H9 (cell line): ENCODE data around the gene IL26. TPM values are rescaled to one million over a fixed set of nuclear protein-coding genes. Genes with fewer than 3 reads are reported as not detected.

Source experiments
- DNase-seq: peaks from one replicate; pipeline ENCODE4 v3.0.0-alpha.2; 2017
- H2AFZ ChIP-seq: one replicate; pipeline ENCODE4 v1.6.1; 2013; ENCODE audit warnings: mild to moderate bottlenecking, low read length, control low read depth, moderate library complexity
- H2AK5ac ChIP-seq: 2 replicates; pipeline ENCODE4 v1.6.1; 2013; ENCODE audit warnings: low read length, control low read depth, mixed read lengths; ENCODE audit not compliant: insufficient read length
- H2BK120ac ChIP-seq: one replicate; pipeline ENCODE4 v1.6.1; 2013; ENCODE audit warnings: low read depth, mild to moderate bottlenecking, low read length, control low read depth, inconsistent platforms; ENCODE audit not compliant: poor library complexity, severe bottlenecking
- H2BK12ac ChIP-seq: 2 replicates; pipeline ENCODE4 v1.6.1; 2013; ENCODE audit warnings: low read length, control low read depth, mixed read lengths, low read depth; ENCODE audit not compliant: insufficient read length
- H2BK15ac ChIP-seq: 2 replicates; pipeline ENCODE4 v1.6.1; 2013; ENCODE audit warnings: low read depth, low read length, control low read depth
- H2BK20ac ChIP-seq: one replicate; pipeline ENCODE4 v1.6.1; 2013; ENCODE audit warnings: low read depth, mild to moderate bottlenecking, low read length, control low read depth, inconsistent platforms; ENCODE audit not compliant: poor library complexity, severe bottlenecking
- H2BK5ac ChIP-seq: 2 replicates; pipeline ENCODE4 v1.6.1; 2013; ENCODE audit warnings: low read length, control low read depth, mixed read lengths; ENCODE audit not compliant: insufficient read length
- H3K14ac ChIP-seq: 2 replicates; pipeline ENCODE4 v1.6.1; 2013; ENCODE audit warnings: low read length, control low read depth; ENCODE audit not compliant: insufficient read depth
- H3K18ac ChIP-seq: 2 replicates; pipeline ENCODE4 v1.6.1; 2013; ENCODE audit warnings: low read depth, mild to moderate bottlenecking, mixed read lengths, low read length, control low read depth; ENCODE audit not compliant: insufficient read length
- H3K23ac ChIP-seq: 2 replicates; pipeline ENCODE4 v1.6.1; 2013; ENCODE audit warnings: low read length, control low read depth, mixed read lengths, low read depth; ENCODE audit not compliant: insufficient read length
- H3K23me2 ChIP-seq: 2 replicates; pipeline ENCODE4 v1.6.1; 2013; ENCODE audit warnings: low read depth, mild to moderate bottlenecking, mixed read lengths, low read length, control low read depth; ENCODE audit not compliant: insufficient read length, poor library complexity, severe bottlenecking
- H3K27ac ChIP-seq: 2 replicates; pipeline ENCODE4 v1.5.1; 2013; ENCODE audit warnings: low read length, control low read depth, mixed read lengths, low read depth; ENCODE audit not compliant: insufficient read length
- H3K27me3 ChIP-seq: 2 replicates; pipeline ENCODE4 v1.6.1; 2013; ENCODE audit warnings: low read length, control low read depth, inconsistent platforms; ENCODE audit not compliant: insufficient read depth
- H3K4ac ChIP-seq: 2 replicates; pipeline ENCODE4 v1.6.1; 2013; ENCODE audit warnings: low read depth, mild to moderate bottlenecking, control low read depth, inconsistent platforms, low read length, moderate library complexity
- H3K4me1 ChIP-seq: 2 replicates; pipeline ENCODE4 v1.6.1; 2013; ENCODE audit warnings: low read length, control low read depth, inconsistent platforms; ENCODE audit not compliant: insufficient read depth
- H3K4me2 ChIP-seq: 2 replicates; pipeline ENCODE4 v1.6.1; 2013; ENCODE audit warnings: low read length, control low read depth, mixed read lengths; ENCODE audit not compliant: insufficient read length, insufficient read depth
- H3K56ac ChIP-seq: 2 replicates; pipeline ENCODE4 v1.6.1; 2013; ENCODE audit warnings: low read depth, mild to moderate bottlenecking, mixed read lengths, low read length, control low read depth; ENCODE audit not compliant: insufficient read length
- H3K79me1 ChIP-seq: 2 replicates; pipeline ENCODE4 v1.6.1; 2013; ENCODE audit warnings: low read depth, mild to moderate bottlenecking, moderate library complexity, low read length, control low read depth, inconsistent platforms; ENCODE audit not compliant: insufficient read depth, poor library complexity, severe bottlenecking
- H3K79me2 ChIP-seq: 2 replicates; pipeline ENCODE4 v1.6.1; 2013; ENCODE audit warnings: low read length, control low read depth, inconsistent platforms; ENCODE audit not compliant: insufficient read depth
- H3K9ac ChIP-seq: 2 replicates; pipeline ENCODE4 v1.6.1; 2013; ENCODE audit warnings: low read length, control low read depth, mixed read lengths; ENCODE audit not compliant: insufficient read length; ENCODE audit errors: extremely low read depth
- H3K9me3 ChIP-seq: one replicate; pipeline ENCODE4 v1.6.1; 2013; ENCODE audit warnings: low read depth, low read length, inconsistent platforms; ENCODE audit not compliant: control insufficient read depth
- H3T11ph ChIP-seq: one replicate; pipeline ENCODE4 v1.6.1; 2013; ENCODE audit warnings: mild to moderate bottlenecking, low read length, control low read depth, inconsistent platforms
- H4K20me1 ChIP-seq: one replicate; pipeline ENCODE4 v1.6.1; 2013; ENCODE audit not compliant: control insufficient read depth, insufficient read length, insufficient read depth
- H4K5ac ChIP-seq: 2 replicates; pipeline ENCODE4 v1.6.1; 2013; ENCODE audit warnings: low read depth, mild to moderate bottlenecking, mixed read lengths, low read length, control low read depth; ENCODE audit not compliant: insufficient read length
- H4K8ac ChIP-seq: replicated peaks from 2 replicates; pipeline ENCODE4 v1.6.1; 2013; ENCODE audit warnings: low read length, control low read depth, mixed read lengths, low read depth; ENCODE audit not compliant: insufficient read length
- H4K91ac ChIP-seq: 2 replicates; pipeline ENCODE4 v1.6.1; 2013; ENCODE audit warnings: low read depth, mild to moderate bottlenecking, moderate library complexity, mixed read lengths, low read length, control low read depth; ENCODE audit not compliant: insufficient read length
- H3K27ac Mint-ChIP-seq, 3 experiments: 2 replicates in 2 of 3; 3 replicates in 1 of 3; pipeline ENCODE4 v1.8.0; 2020 to 2021; ENCODE audit warnings: mixed read lengths in 3 of 3, mild to moderate bottlenecking in 1 of 3, moderate library complexity in 1 of 3
- H3K27me3 Mint-ChIP-seq: 2 replicates; pipeline ENCODE4 v1.8.0; 2021; ENCODE audit warnings: low read depth, mild to moderate bottlenecking, moderate library complexity, mixed read lengths
- H3K36me3 Mint-ChIP-seq, 3 experiments: 2 replicates in 2 of 3; 3 replicates in 1 of 3; pipeline ENCODE4 v1.8.0; 2020 to 2021; ENCODE audit warnings: low read depth in 3 of 3, mixed read lengths in 3 of 3; ENCODE audit not compliant: insufficient read depth in 1 of 3
- H3K4me1 Mint-ChIP-seq, 2 experiments: 2 replicates each; pipeline ENCODE4 v1.8.0; 2020; ENCODE audit warnings: mixed read lengths in 2 of 2
- H3K4me3 Mint-ChIP-seq, 2 experiments: 2 replicates in 1 of 2; 3 replicates in 1 of 2; pipeline ENCODE4 v1.8.0; 2020 to 2021; ENCODE audit warnings: mild to moderate bottlenecking in 2 of 2, mixed read lengths in 2 of 2, moderate library complexity in 1 of 2
- H3K9me3 Mint-ChIP-seq, 2 experiments: 2 replicates in 1 of 2; 3 replicates in 1 of 2; pipeline ENCODE4 v1.8.0; 2020; ENCODE audit warnings: mild to moderate bottlenecking in 2 of 2, mixed read lengths in 2 of 2, moderate library complexity in 1 of 2
- CTCF ChIP-seq: fragments of 200-600 bp; sonication (generic); conservative IDR thresholded peaks from 3 replicates; pipeline ENCODE4 v1.8.0; 2021; ENCODE audit warnings: antibody characterized with exemption, mild to moderate bottlenecking
- WGBS: extraction: QIAGEN DNeasy Blood & Tissue Kit; methylation state at CpG from one replicate; pipeline ENCODE4 v1.1.7; 2013; ENCODE audit warnings: missing lambda C conversion rate, low lambda C conversion rate, mixed read lengths; ENCODE audit not compliant: insufficient read length; ENCODE audit errors: extremely low coverage; 5-methylcytosine and 5-hydroxymethylcytosine counted together
- total RNA-seq: library from RNA; stranded (reverse); gene quantifications from 2 replicates; pipeline ENCODE4 v1.2.1, GENCODE V29; 2021

Gene IL26
- total RNA-seq, 1 experiment from 2014 or later = not detected

- no peak overlapping the region for H2BK15ac ChIP-seq
- no peak overlapping the region for H3K4me3 Mint-ChIP-seq
- no peak overlapping the region for H2AFZ ChIP-seq
- no peak overlapping the region for H3K56ac ChIP-seq
- H3K4me2 ChIP-seq = no peak overlapping the region
- H2AK5ac ChIP-seq = no peak overlapping the region
- no peak overlapping the region for H3K23ac ChIP-seq
- WGBS = no CpG with 5 or more reads among the region's 5 CpGs
- no peak overlapping the region for H3K18ac ChIP-seq
- H3K27ac ChIP-seq = no peak overlapping the region
- no peaks in the 10 kb centered on the region for H3K9me3 Mint-ChIP-seq
- 0 out of 3 replicates have a peak, but pooled peaks have one; percentile 10 for TF ChIP-seq CTCF
- H2BK12ac ChIP-seq = no peak overlapping the region
- no peak overlapping the region for H3K9ac ChIP-seq
- H4K91ac ChIP-seq = no peak overlapping the region
- no peak overlapping the region for H2BK5ac ChIP-seq
- H3K27me3 Mint-ChIP-seq = no peaks in the 10 kb centered on the region
- H2BK120ac ChIP-seq = no peak overlapping the region
- no peak overlapping the region for H4K8ac ChIP-seq
- H2BK20ac ChIP-seq = no peak overlapping the region
- no peak overlapping the region for H3K27ac Mint-ChIP-seq
- no peak for DNase-seq
- no peak overlapping the region for H3K14ac ChIP-seq
- H3K79me2 ChIP-seq = no peaks in the 10 kb centered on the region
- H4K20me1 ChIP-seq = no peaks in the 10 kb centered on the region
- no peak overlapping the region for H3T11ph ChIP-seq
- H3K23me2 ChIP-seq = no peaks in the 10 kb centered on the region
- H3K4ac ChIP-seq = no peak overlapping the region
- H4K5ac ChIP-seq = no peak overlapping the region
- H3K27me3 ChIP-seq = no peaks in the 10 kb centered on the region
- no peaks in the 10 kb centered on the region for H3K79me1 ChIP-seq
- peaks cover 7% of the 10 kb centered on the region in 2 experiments; a peak in 3 of 4 replicates for H3K4me1 Mint-ChIP-seq
- no peaks in the 10 kb centered on the region for H3K4me1 ChIP-seq
- no peaks in the 10 kb centered on the region for H3K36me3 Mint-ChIP-seq
- no peaks in the 10 kb centered on the region for H3K9me3 ChIP-seq
Observed at GRCh38 chr12:68233498-68233897, 7.9 kb upstream of the IL26 start.
